Smooth muscle cell (in vitro differentiated cells): ENCODE results near the gene METTL26. TPM values are rescaled to one million over a fixed set of nuclear protein-coding genes. Genes with fewer than 3 reads are reported as not detected.

Experiments used
- DNase-seq: peaks from one replicate; lab custom pipeline; 2025; ENCODE audit not compliant: unreplicated experiment; lab: John Stamatoyannopoulos, UW
- H2AFZ ChIP-seq: fragments of 200-600 bp; sonication (generic); 2 replicates; pipeline ENCODE4 v1.6.0; 2016; ENCODE audit warnings: antibody characterized with exemption, low read depth, mild to moderate bottlenecking
- H3F3A ChIP-seq: fragments of 200-600 bp; sonication (generic); 2 replicates; pipeline ENCODE4 v1.6.0; 2017; ENCODE audit warnings: antibody characterized with exemption, low read depth
- H3K27ac ChIP-seq: fragments of 200-600 bp; sonication (generic); 2 replicates; pipeline ENCODE4 v1.5.1; 2016; ENCODE audit warnings: low read depth, mild to moderate bottlenecking
- H3K27me3 ChIP-seq: fragments of 200-600 bp; sonication (generic); 2 replicates; pipeline ENCODE4 v1.6.1; 2016; ENCODE audit warnings: low read depth, mild to moderate bottlenecking
- H3K36me3 ChIP-seq: fragments of 200-600 bp; sonication (generic); 2 replicates; pipeline ENCODE4 v1.5.1; 2016; ENCODE audit warnings: low read depth
- H3K4me1 ChIP-seq: fragments of 200-600 bp; sonication (generic); 2 replicates; pipeline ENCODE4 v1.5.1; 2016; ENCODE audit warnings: low read depth
- H3K4me2 ChIP-seq: fragments of 200-600 bp; sonication (generic); 2 replicates; pipeline ENCODE4 v1.6.0; 2016; ENCODE audit warnings: mild to moderate bottlenecking
- H3K4me3 ChIP-seq: fragments of 200-600 bp; sonication (generic); 2 replicates; pipeline ENCODE4 v1.5.1; 2016; ENCODE audit warnings: mild to moderate bottlenecking
- H3K79me2 ChIP-seq: fragments of 200-600 bp; sonication (generic); 2 replicates; pipeline ENCODE4 v1.6.0; 2016; ENCODE audit warnings: low read depth, mild to moderate bottlenecking
- H3K9ac ChIP-seq: fragments of 200-600 bp; sonication (generic); 2 replicates; pipeline ENCODE4 v1.6.0; 2016; ENCODE audit warnings: low read depth
- H3K9me3 ChIP-seq: fragments of 200-600 bp; sonication (generic); replicated peaks from 2 replicates; pipeline ENCODE4 v1.5.1; 2016; ENCODE audit warnings: low read depth
- H4K20me1 ChIP-seq: fragments of 200-600 bp; sonication (generic); 2 replicates; pipeline ENCODE4 v1.6.0; 2016; ENCODE audit warnings: low read depth
- WGBS: methylation state at CpG from one replicate; pipeline ENCODE4 v1.1.7; 2016; ENCODE audit warnings: low lambda C conversion rate; 5-methylcytosine and 5-hydroxymethylcytosine counted together
- polyA plus RNA-seq: library from polyadenylated mRNA; unstranded; fragments of >200 nt; fragmentation: Nextera tagmentation; extraction: Ambion mirVana; gene quantifications from 2 replicates; pipeline ENCODE4 v1.2.1, GENCODE V29; 2016
- total RNA-seq: library from RNA; depleted of rRNA; stranded (reverse); fragments of >200 nt; gene quantifications from 2 replicates; pipeline ENCODE4 v1.2.3, GENCODE V29; 2014
- TF ChIP-seq, protein P1 (sequence below): fragments of 200-600 bp; sonication (generic); IDR thresholded peaks from 2 replicates; pipeline ENCODE4 v1.5.1; 2017; ENCODE audit warnings: borderline replicate concordance, mild to moderate bottlenecking, antibody characterized with exemption; ENCODE audit not compliant: insufficient read depth, poor library complexity, severe bottlenecking

METTL26 gene
- total and polyA plus RNA-seq, 2 experiments from 2014 or later: 134 to 238 TPM

DNA sequence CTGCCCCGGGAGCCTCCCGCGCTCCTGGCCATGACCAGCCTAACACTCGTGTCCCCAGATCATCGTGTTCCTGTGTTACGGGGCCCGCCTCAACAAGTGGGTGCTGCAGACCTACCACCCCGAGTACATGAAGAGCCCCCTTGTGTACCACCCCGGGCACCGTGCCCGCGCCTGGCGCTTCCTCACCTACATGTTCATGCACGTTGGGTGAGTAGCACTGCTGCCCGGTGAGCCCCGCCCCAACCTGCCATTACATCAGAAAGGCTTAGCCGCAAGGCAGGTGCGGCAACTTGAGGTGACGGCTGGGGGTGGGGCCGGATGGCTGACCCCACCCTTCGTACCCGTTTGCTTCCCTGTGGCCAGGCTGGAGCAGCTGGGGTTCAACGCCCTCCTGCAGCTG, 40.8 kb upstream of the METTL26 start:
- no peak for DNase-seq
- peaks cover 31% of the 10 kb centered on the region for H4K20me1 ChIP-seq
- H3K4me2 ChIP-seq: no peak overlapping the region
- H3K4me1 ChIP-seq: peaks cover 15% of the 10 kb centered on the region
- H2AFZ ChIP-seq: no peak overlapping the region
- peaks cover 14% of the 10 kb centered on the region for H3K79me2 ChIP-seq
- H3F3A ChIP-seq: peaks cover 4% of the 10 kb centered on the region
- TF ChIP-seq, protein P1, sequence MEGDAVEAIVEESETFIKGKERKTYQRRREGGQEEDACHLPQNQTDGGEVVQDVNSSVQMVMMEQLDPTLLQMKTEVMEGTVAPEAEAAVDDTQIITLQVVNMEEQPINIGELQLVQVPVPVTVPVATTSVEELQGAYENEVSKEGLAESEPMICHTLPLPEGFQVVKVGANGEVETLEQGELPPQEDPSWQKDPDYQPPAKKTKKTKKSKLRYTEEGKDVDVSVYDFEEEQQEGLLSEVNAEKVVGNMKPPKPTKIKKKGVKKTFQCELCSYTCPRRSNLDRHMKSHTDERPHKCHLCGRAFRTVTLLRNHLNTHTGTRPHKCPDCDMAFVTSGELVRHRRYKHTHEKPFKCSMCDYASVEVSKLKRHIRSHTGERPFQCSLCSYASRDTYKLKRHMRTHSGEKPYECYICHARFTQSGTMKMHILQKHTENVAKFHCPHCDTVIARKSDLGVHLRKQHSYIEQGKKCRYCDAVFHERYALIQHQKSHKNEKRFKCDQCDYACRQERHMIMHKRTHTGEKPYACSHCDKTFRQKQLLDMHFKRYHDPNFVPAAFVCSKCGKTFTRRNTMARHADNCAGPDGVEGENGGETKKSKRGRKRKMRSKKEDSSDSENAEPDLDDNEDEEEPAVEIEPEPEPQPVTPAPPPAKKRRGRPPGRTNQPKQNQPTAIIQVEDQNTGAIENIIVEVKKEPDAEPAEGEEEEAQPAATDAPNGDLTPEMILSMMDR: no peak
- 89% methylated on average over 19 of the region's 23 CpGs for WGBS
- H3K4me3 ChIP-seq: no peak overlapping the region
- no peaks in the 10 kb centered on the region for H3K36me3 ChIP-seq
- no peaks in the 10 kb centered on the region for H3K9me3 ChIP-seq
- no peaks in the 10 kb centered on the region for H3K27me3 ChIP-seq
- no peak overlapping the region for H3K27ac ChIP-seq
- no peak overlapping the region for H3K9ac ChIP-seq

DNA sequence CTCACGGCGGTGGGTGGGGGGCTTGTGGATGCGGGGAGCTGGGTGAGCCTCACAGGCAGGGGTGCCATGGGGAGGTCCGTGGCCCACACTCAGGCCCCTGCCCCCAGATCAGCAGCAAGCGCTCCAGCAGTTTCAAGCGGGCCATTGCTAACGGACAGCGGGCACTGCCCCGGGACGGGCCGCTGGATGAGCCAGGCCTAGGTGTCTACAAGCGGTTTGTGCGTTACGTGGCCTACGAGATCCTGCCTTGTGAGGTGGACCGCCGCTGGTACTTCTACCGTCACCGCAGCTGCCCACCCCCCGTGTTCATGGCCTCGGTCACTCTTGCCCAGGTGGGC, 40.4 kb upstream of the METTL26 start:
- TF ChIP-seq, protein P1: no peak
- Histone ChIP-seq H3K4me3 (no peak overlapping the region), H3K36me3 (no peaks in the 10 kb centered on the region), H3F3A (peaks cover 4% of the 10 kb centered on the region), H3K9ac (no peak overlapping the region), H3K4me2 (no peak overlapping the region), H3K9me3 (no peaks in the 10 kb centered on the region), H3K27ac (no peak overlapping the region), H3K27me3 (no peaks in the 10 kb centered on the region), H2AFZ (no peak overlapping the region), H3K79me2 (peaks cover 10% of the 10 kb centered on the region), H3K4me1 (peaks cover 14% of the 10 kb centered on the region), H4K20me1 (peaks cover 28% of the 10 kb centered on the region)
- DNase-seq: no peak
- 95% methylated on average over 17 of the region's 21 CpGs for WGBS

DNA sequence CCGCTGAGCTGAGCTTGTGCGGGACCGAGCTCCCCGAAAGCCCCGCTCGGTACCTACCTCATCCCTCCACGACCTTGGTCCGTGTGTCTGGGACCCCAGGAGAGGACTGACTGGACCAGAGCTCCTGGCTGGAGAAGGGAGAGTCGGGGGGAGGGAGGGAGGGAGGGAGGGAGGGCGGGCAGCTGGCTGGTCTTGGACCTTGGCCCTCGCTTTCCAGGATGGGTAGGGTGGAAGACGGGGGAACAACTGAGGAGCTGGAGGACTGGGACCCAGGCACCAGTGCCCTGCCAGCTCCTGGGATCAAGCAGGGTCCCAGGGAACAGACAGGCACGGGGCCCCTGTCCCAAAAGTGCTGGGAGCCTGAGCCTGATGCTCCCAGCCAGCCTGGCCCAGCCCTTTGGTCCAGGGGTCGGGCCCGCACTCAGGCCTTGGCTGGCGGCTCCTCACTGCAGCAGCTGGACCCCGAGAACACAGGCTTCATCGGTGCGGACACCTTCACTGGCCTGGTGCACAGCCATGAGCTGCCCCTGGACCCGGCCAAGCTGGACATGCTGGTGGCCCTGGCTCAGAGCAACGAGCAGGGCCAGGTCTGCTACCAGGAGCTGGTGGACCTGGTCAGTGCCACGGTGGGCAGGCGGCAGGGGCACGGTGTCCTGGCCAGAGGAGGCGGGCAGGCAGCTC, 39.9 kb upstream of the METTL26 start:
- no peak overlapping the region for H2AFZ ChIP-seq
- no peak overlapping the region for H3K9ac ChIP-seq

More for the DNA sequence above, 39.9 kb upstream of the METTL26 start:
- TF ChIP-seq, protein P1: no peak
- Histone ChIP-seq H3K36me3 (no peaks in the 10 kb centered on the region), H3K27me3 (no peaks in the 10 kb centered on the region), H3K27ac (no peak overlapping the region), H3K4me3 (peak overlapping the region; percentile 44), H4K20me1 (peaks cover 23% of the 10 kb centered on the region), H3F3A (peaks cover 4% of the 10 kb centered on the region), H3K9me3 (no peaks in the 10 kb centered on the region), H3K79me2 (peaks cover 5% of the 10 kb centered on the region), H3K4me2 (peak overlapping the region; percentile 88), H3K4me1 (peaks cover 9% of the 10 kb centered on the region)
- DNase-seq: no peak
- 82% methylated on average over 13 of the region's 25 CpGs for WGBS
